NCI-H524 (cell line): ENCODE results near the gene ME1.
"Not testable (repeated sequence)": the region's sequence is repeated elsewhere in the genome, so short reads cannot be mapped to it uniquely, and the experiment has no call there.

ENCODE experiments used
- DNase-seq, 2 experiments: peaks; one replicate each; lab custom pipeline; 2025; lab: John Stamatoyannopoulos, UW

ME1 gene

DNA sequence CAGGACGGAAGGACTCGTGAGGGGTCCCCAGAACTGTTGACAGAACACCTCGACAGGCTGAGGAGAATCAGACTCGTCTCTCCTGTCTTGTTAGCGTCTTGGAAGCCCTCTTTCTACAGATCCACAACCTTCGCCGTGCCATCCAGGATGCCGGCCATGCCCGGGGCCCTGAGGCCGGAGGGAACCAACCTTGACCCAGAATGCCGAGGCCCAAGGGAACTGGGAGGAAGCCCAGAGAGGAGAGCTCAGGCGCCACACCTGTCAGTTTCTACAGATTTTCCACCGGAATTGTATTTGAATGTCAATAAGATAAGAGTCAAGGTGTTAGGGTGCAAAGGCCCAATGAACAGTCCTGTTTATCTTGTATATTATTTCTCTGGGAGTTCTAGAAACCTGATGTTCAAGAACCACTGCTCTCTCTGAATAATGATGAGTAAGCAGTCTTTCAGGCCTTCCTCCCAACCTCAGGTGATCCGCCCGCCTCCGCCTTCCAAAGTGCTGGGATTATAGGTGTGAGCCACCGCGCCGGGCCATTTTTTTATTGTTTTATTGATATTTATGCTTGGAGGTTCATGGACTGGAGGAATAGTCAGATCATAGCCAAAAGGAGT lies 799 bp upstream of the ME1 start:
- no peak for DNase-seq

DNA sequence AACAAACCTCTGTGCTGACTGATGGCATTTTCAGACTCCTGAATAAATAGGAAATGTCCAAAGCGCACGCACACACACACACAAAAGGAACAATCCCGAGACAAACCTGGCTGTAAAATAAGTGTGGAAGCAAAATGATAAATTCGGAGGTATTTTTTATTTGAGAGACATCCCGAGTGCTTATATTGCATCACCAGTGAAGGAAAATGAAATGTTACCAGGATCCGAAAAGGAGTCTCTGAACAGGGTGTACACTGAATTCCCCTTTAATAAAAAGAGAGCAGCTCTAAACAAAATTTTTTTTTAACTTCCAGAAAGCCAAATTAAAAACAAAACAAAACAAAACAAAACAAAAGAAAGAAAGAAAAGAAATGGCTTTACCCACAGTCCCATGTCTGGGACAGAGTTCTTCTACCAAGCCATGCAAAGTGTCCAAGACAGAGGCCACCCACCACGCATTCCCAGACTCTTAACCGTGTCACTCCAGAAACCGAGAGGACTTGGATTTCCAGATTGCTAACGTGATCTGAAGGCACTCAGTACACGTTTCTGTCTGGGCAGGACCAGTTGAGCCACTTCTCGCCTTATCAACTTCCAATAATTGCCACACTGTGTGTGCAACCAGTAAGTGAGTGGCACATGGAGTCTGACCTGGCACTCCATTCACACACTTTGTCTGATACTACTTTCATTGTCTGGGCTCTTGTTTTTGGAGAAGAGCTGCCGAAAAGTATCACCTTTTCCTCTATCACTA lies 817 bp downstream of the ME1 start:
- DNase-seq, result peak; percentile 37 to 52

DNA sequence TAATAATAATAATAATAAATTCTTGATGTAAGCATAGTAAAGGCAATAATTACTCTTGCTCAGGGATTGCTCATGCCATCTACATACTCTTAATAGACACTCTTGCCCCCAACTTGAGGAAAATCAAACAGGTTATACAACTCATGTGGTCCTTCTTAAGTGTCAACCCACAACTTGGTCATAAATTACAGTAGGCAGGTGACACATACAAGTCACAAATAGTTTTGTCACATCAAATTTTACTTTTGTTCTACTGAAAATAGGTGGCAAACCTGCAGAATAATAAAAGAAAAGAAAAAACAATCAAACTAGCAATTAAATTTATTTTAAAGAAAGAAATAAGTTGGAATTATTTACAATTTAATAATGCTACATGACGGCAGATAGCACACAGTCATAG lies 1.6 kb downstream of the ME1 start:
- DNase-seq, result no peak

DNA sequence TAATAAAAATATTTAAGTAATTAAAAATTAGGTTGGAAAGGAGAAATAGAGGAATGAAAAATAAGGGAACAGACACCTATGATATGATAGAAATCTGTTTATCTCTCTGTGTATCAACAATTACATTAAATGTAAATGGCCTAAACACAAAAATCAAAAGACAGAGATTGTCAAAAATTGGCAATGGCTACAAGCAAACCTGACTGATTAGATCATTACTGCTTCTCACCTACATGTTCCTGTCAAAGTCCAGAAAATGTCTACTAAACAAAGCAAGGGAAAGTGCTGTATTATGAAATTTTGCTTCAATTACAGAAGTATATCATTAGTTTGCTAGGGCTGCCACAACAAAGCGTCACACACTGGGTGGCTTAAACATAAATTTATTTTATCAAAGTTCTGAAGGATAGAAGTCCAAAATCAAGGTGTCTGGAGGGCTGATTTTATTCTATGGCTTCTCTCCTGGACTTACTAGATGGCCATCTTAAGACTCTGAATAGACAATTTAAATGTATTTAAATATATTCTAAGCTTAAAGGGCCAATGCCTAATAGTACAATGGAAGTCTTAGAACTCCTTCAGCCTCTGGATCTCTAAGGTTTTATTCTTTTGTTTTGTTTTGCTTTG lies 6.3 kb downstream of the ME1 start:
- DNase-seq, result no peak

DNA sequence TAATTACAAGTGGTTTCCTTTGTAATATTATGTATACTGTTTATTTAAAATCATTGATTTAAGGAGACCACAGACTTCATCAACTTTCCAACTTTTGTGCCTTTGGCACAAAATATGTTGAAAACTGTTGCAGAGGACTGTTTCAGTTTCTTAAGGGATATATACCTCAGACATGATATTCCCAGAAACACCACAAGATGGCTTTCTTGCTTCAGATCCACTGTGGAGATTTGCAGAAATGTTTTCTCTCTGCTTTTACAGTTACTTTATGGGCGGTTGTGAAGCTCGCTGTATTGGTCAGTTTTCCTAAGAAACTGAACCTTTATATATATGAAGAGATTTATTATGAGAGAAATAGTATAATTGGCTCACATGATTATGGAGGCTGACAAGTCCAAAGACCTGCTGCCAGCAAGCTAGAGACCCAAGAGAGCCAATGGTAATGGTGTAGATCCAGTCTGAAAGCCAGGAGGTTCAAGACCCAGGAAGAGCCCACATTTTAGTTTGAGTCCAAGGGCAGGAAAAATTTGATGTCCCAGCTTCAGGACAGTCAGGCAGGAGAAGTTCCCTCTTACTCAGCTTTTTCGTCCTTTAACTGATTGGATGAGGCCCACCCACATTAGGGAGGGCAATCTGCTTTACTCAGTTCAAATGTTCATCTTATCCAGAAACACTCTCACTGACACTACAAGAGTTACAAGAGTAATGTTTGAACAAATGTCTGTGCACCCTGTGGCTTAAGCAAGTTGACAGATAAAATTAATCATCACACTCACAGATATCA lies 12.8 kb downstream of the ME1 start:
- peak in 1 of 2 experiments; percentile 57 for DNase-seq

DNA sequence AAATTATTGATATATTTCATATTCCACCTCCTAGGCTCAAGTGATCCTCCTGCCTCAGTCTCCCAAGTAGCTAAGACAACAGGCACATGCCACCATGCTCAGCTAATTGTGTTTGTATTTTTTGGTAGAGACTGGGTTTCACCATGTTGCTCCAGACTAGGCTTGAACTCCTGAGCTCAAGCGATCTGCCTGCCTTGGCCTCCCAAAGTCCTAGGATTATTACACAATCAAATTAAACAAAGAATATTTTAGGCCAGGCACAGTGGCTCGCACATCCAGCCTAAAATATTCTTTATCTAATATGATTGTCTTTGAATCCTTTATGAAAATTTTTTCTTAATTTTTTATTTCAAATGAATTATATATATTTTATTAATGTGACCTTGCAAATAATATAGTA lies 17.8 kb downstream of the ME1 start:
- DNase-seq, result no peak

DNA sequence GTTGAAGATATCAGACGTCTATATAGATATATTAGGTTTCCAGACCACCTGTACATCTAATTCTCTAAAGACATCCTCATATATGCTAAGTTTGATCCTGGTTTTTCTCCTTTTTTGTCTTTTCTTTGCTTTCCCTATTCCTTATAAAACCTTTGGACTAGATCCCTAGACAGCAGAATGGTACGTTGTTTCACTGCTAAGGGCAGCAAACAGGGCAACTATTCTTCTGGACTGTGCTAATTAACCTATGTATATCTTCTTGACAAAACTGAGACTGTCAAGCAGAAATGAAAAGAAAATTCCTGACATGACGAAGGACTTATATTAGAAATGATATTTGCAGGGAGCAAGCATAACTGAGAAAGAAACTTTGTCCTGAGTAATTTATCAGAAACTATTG lies 19.1 kb downstream of the ME1 start:
- peak in 1 of 2 experiments; percentile 49 for DNase-seq

DNA sequence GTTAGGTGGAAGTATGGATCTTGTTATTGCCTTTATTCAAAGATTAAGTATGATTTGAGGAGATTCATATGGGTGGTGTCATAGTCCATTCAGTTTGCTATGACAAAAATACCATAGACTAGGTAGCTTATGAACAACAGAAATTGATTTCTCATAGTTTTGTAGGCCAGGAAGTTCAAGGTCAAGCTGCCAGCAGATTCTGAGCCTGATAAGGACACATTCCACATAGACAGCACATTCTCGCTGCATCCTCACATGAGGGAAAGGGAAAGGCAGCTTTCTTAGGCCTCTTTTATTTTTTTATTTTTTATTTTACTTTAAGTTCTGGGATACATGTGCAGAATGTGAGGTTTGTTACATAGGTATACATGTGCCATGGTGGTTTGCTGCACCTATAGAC lies 27.7 kb downstream of the ME1 start:
- no peak for DNase-seq

DNA sequence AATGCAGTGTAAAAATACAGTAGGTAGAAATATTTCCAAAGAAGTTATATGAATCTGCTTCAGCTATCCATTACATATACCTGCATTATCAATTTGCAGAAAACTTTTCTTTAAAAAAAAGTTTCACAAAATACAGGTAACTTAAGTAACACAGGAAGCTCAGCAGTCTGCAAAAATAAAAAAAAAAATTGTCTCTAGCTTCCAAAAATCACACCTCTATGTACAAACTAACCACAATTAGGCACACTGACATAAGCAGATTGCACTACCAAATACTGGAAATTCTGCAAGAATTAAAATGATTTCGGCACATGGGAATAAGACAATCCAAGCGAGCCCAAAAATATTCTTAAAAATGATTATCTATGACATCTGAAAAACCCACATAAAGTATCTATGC lies 41.2 kb downstream of the ME1 start:
- DNase-seq, result no peak

DNA sequence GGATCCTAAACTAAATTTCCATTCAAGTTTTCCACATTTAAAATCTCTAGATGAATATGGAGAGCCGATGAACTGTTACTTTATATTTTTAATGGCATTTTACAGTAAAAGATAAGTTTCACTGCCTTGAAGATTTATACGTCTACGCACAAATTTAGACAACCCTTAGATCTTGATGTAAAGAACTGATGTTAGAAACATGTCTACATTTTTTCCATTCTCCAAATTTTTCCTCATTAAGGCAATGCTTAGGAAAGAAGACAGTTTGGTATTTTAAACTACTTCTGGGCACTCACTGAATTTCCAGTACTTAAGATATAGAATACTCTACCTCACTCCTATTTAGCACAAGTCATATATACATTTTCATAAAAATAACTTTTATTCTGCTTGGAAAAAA lies 45.4 kb downstream of the ME1 start:
- no peak for DNase-seq

DNA sequence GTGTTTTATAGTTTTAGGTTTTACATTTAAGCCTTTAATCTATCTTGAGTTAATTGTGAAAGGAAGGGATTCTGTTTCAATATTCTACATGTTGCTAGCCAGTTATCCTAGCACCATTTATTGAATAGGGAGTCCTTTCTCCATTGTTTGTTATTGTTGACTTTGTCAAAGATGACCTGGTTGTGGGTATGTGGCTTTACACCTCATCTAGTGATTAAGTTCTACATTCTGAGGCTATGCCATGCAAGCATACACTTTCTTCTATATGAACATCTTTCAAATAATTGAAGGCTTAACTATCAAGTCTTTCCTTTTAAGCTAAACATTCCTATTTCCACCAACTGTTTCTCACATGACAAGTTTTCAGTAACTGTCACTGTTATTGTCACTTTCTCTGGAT lies 46.1 kb downstream of the ME1 start:
- DNase-seq, result no peak

DNA sequence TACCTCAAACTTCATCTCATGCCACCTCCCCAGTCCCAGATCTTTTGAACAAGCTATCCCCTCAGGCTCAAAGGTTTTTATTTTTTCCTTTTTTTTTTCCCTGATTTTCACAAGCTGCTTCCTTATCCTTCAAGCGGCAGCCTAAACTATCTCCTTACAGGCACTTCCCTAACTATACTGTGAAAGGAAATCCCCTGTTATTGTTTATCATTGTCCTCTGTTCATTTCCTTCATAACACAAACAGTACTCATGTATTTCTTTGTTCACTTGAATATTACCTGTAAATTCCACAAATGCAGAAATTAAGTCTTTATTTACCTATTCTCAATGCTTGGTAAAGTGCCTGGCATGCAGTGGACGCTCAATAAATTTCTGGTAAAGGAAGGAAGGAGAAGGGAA lies 48.9 kb downstream of the ME1 start:
- DNase-seq, result no peak

DNA sequence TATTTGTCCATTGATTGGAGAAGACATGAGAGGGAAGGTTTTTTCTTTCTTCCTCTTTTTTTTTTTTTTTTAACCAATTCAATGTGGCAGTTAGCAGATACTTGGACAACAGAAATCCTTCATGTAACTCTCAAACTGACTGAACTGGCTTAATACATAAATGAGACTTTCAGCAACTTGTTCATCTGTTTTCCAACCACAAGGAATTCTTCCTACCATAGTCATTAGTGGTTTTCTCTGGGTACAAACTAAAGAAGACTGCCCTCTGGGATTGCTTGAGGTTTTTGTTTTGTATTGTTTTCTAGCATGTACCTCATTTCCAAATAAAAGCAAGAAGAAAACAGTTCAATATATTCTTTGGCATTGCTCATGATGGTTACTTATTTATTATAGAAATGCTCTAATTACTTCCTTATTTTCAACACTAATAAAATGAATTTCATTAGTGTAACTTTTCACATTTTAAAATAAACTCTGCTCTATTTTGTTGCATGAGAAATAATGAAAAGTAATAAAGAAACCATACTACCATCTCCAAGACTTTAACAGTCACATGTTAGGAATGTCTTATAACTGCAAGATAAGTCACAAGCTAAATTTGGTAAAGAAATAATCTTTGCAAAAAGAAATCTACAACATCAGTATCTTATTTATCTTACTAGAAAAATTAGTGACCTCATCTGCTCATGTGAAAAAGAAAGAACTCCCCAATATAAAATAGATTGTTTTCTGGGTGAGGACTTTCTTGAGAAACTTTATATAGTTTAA lies 52.0 kb downstream of the ME1 start:
- DNase-seq, result no peak

DNA sequence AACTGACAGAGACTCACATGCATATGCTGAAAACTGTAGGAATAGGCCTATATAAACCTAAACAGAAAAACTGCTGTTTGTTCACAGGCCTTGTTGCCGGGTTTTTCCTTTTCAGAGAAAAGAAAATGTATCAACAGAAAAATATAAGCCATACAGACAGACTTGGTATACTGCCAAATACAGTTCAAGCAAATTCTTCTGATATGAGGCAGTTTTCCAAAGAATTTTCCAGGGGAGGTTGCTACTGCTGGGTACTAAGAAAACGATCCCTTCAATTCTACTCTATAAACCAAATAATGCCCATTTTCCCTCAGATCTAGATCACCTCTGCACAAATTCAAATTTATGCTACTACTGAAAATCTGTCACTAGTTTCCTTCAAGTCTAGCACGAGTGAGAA lies 59.4 kb downstream of the ME1 start:
- no peak for DNase-seq

DNA sequence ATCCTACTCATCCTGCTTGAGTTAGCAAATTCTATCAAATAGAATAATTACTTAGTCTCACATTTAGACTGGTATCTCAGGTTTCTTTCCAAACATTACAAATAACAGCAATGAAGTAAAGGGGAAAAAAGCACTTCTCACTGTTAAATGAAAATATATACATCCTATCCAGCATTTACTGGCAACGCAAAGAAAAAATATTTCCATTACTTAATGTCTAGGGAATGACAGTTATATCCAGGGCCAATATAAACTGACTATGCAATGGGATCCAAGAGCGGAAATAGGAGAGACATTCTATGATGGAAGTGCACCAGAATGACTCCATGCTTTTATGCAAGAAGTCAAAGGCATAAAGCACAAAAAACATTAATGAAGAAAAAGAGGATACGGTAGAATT lies 60.3 kb downstream of the ME1 start:
- no peak for DNase-seq

DNA sequence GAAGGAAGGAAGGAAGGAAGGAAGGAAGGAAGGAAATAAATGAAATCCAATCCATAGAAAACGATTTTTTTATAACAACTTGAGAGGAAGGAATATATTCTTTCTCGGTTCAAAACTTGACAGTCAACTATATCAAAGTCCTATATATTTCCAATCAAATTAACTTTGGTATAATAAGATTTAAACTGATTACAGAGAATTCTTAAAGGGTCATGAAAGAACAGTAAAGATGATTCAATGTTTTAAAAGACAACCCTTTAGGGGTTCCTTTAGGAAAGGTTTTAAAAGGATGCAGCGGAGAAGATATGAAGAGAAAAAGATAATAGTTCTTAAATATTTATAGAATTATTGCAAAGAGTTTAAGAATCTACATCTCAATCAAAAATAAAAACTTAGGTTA lies 61.2 kb downstream of the ME1 start:
- DNase-seq, result no peak

DNA sequence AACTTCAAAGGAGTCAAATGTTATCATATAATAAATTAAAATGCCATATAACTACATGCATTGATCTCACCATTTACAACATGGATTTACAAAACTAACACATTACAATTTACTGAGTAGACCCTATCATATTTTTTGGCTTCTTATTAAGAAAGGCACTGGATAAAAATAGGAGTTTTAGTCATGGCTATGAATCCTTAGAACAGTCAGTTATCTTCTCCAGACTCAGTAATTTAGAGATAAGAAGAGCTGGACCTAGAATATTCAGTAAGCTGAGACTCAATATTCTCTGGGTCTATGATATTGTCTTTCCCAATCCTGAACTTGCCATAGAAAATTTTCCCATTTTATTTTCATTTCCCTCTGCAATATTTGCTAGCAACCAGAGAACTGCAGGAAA lies 62.3 kb downstream of the ME1 start:
- DNase-seq, result no peak

DNA sequence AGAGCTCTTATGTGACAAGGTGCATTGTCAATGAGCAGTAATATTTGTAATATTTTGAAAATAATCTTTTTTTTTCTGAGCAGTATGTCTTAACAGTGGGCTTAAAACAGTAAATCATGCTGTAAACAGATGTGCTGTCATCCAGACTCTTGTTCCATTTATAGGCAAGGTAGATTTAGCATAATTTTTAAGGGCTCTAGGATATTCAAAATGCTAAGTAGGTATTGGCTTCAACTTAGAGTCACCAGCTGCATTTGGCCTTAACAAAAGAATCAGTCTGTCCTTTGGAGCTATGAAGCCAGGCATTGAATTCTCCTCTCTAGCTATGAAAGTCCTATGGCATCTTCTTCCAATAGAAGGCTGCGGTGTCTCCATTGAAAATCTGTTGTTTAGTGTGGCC lies 63.7 kb downstream of the ME1 start:
- no peak for DNase-seq

DNA sequence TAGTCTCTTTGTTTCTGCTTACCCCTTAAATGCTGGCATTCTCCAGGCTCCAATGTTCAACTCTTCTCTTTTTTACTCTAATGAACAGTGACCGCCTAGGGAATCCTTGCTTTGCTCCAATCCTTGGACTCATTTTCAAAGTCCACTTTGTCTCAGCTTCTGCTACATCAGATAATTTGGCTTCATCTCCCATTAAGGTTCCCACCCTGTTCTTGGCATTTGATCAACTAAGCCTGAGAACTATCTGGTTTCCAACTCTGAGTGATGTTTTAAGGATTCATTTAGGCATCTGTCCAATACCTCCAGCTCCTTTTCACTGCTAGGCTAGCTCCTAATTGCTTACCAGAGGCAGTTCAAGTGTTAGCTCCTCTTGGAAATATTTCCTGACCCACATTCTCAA lies 64.9 kb downstream of the ME1 start:
- DNase-seq, result no peak

DNA sequence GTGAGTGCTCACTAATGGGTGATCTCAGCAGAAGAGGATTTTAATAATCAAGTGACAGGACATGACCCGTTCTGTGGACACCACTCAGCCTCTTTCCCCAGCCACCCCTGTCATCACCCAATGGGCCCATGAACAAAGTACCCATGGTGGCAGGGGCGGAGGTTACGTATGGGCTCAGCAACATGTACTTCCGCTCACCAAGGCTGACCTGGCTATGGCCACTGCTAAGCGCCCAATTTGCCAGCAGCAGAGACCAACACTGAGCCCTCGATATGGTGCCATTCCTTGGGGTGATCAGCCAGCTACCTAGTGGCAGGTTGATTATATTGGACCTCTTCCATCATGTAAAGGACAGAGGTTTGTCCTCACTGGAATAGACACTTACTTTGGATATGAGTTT lies 68.5 kb downstream of the ME1 start:
- not testable (repeated sequence) for DNase-seq

DNA sequence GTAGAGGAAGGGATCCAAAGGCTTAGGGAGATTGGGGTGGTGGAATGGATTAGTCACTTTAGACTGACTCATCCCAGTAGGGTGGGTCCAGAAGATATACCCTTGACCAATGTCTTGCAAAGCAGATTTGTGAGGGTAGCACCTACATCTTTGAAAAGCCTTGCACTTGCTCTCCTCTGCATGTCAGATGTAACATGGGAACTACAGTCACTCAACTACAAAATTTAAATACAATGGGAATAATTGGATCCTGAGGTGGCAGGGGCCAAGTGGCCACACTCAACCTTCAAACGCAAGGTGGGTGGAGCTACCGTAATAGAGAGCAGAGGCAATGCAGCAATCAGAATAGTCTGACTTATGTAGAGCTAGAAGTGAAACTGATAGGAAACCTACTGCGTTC lies 71.2 kb downstream of the ME1 start:
- no peak for DNase-seq

DNA sequence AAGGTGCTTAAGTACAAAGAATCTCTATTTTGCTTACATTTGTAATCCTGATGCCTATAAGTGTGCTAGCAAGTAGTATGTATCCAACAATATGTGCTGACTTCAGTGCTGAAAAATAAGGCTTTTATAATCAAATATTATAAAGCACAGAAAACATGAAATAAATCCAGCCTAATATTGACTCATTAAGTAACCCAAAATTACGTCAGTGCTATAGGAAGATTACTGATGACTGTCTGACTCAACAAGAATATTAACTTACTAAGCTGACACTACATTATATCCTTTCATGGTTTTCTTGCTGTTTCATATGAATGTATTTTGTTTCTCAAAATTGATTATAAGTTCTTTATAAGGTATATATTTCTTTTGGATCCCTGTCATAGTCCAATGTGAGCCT lies 76.1 kb downstream of the ME1 start:
- DNase-seq, result no peak
